GM18868 (cell line): ENCODE measurements around the gene ADGRA1.
"Not testable (repeated sequence)": the region's sequence is repeated elsewhere in the genome, so short reads cannot be mapped to it uniquely, and the experiment has no call there.

Experiments used
- ATAC-seq: cut with Tn5 transposase; IDR thresholded peaks from one replicate; pipeline ENCODE4 v1.9.1; 2021; ENCODE audit warnings: mild to moderate bottlenecking, moderate library complexity; ENCODE audit not compliant: unreplicated experiment

ADGRA1 gene

GRCh38 chr10:133141144-133141957, 53.6 kb downstream of the ADGRA1 start:
- no peak for ATAC-seq

GRCh38 chr10:133141958-133142340, 54.2 kb downstream of the ADGRA1 start:
- no peak for ATAC-seq

GRCh38 chr10:133142523-133143199, 54.9 kb downstream of the ADGRA1 start:
- ATAC-seq = no peak

GRCh38 chr10:133143200-133143533, 55.4 kb downstream of the ADGRA1 start:
- no peak for ATAC-seq

- ATAC-seq = no peak
Observed at GRCh38 chr10:133143546-133143945, 55.8 kb downstream of the ADGRA1 start.

GRCh38 chr10:133144771-133145170, 57.0 kb downstream of the ADGRA1 start:
- ATAC-seq = no peak

GRCh38 chr10:133150226-133150625, 62.5 kb downstream of the ADGRA1 start:
- no peak for ATAC-seq

GRCh38 chr10:133150656-133151055, 62.9 kb downstream of the ADGRA1 start:
- ATAC-seq = no peak

- ATAC-seq = not testable (repeated sequence)
Observed at GRCh38 chr10:133151071-133151470, 63.3 kb downstream of the ADGRA1 start.

GRCh38 chr10:133151543-133151972, 63.8 kb downstream of the ADGRA1 start:
- no peak for ATAC-seq

- no peak for ATAC-seq
Observed at GRCh38 chr10:133154411-133154810, 66.7 kb downstream of the ADGRA1 start.

- no peak for ATAC-seq
Observed at GRCh38 chr10:133154996-133155778, 67.5 kb downstream of the ADGRA1 start.

- no peak for ATAC-seq
Observed at GRCh38 chr10:133156674-133157579, 69.2 kb downstream of the ADGRA1 start.

- no peak for ATAC-seq
Observed at GRCh38 chr10:133157662-133158436, 70.1 kb downstream of the ADGRA1 start.

- ATAC-seq = no peak
Observed at GRCh38 chr10:133158437-133158755, 70.7 kb downstream of the ADGRA1 start.

GRCh38 chr10:133158756-133159610, 71.3 kb downstream of the ADGRA1 start:
- ATAC-seq = no peak

GRCh38 chr10:133159611-133159949, 71.9 kb downstream of the ADGRA1 start:
- ATAC-seq = no peak

GRCh38 chr10:133159950-133160825, 72.5 kb downstream of the ADGRA1 start, which contains the start of gene KNDC1:
Gene KNDC1 (plus strand): TSS chr10:133160219. CDS start chr10:133160468, 249 bp downstream.
- ATAC-seq = no peak
